ENCODE results near the gene SLC33A1.
A peak's percentile ranks its signal among the peaks of the same experiment; 100 is the strongest.
"Not testable (repeated sequence)": the region's sequence is repeated elsewhere in the genome, so short reads cannot be mapped to it uniquely, and the experiment has no call there.

SLC33A1 gene

DNA sequence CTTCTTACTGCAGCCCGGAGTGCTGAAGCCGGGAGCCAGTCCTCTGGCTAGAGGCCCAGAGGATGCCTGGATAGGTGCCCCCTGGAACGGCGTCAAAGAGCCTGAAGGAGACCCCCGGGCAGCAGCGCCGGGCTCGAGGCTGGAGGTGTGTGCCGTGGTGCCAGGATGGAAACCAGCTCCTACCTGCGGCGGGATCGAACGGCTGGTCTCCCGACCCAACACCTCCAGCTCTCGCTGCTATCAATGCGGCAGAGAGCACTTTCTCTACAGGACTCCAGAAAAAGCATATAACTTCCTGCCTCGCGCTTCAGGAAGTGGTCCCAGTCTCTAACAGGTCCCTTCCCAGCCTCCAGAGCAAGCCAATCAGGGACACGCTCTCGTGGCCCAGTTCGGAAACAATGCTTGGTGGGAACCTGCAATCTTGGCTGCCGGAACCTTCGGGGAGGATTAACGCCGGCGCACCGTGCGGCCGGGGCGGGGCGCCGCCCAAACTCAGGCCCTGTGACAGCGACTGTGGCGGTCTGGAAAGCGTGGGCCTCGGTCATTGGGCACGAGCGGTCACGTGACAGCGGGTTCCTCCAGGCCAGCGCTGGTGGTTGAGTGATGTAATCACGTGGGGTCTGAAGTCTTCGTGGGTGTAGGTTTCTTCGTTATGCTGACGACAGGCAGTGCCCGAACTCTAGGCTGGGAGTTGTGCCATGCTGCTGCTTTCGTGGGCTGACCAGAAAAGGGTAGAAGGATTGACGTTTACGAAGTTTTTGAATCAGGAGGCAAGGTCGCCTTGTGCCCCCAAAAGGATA is at the start of gene SLC33A1:
Gene SLC33A1, minus strand, starts transcription at position 287 of the 800 bp plus-strand sequence. CDS start 430 bp downstream, outside the sequence.
- peak; percentile 95 for DNase-seq (ENCODE audit: low read depth)

DNA sequence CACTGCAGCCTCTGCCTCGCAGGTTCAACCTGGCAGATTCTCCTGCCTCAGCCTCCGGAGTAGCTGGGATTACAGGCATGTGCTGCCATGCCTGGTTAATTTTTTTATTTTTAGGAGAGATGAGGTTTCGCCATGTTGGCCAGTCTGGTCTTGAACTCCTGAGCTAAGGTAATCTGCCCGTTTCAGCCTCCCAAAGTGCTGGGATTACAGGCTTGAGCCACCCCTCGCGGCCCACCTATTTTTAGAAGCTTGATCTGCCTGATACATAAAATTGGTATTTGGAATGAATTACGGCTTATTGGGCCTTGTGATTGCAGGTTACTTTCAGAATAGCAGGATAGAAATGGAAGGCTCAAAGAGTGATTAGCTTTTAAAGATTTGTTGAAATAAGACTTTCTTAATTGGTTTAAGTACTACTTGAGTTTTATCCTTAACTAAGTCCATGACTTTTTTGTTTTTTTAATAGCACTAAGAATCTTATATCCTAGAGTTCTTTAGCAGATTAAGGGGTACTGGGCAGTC is 41.2 kb upstream of the SLC33A1 start:
- no peak for DNase-seq (ENCODE audit: low read depth)

DNA sequence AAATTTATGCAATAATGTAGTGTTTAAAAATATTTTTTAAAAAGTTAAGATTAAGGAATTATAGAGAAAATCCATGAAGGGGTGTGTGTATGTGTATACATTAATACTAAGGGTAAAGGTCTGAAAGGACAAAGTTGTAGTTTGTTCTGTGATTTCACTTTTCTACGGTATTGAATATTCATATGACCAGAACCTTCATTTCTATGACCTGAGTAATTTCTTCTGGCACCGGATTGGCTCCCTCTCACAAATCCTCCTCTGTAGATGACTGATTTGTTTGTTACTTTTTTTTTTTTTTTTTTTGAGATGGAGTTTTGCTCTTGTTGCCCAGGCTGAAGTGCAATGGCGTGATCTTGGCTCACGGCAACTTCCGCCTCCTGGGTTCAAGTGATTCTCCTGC is 37.1 kb upstream of the SLC33A1 start:
- no peak for DNase-seq (ENCODE audit: low read depth)

DNA sequence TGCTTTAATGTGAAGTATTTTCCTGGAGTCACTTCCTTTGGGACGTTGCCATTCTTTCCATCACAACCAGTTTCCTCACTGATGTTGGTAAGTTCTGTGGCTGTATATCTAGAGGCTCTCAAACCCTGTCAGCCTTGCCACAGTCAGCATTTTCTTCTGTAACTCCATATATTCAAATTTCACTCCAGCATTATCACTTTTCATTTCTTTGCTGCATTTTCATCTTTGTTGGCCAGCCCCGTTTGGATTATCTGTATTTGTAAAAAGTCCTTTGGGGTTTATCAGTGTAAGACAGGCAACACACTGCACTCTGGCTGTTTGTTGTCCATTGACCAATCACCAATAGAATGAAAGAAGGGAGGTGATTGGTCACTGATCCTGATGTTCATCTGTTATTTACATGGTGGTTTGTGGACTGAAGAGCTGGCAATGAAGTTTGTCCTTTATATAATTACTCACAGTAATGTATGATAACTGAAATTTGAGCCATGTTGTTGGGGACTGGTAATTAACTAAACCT is 36.5 kb upstream of the SLC33A1 start:
- no peak for DNase-seq (ENCODE audit: low read depth)

DNA sequence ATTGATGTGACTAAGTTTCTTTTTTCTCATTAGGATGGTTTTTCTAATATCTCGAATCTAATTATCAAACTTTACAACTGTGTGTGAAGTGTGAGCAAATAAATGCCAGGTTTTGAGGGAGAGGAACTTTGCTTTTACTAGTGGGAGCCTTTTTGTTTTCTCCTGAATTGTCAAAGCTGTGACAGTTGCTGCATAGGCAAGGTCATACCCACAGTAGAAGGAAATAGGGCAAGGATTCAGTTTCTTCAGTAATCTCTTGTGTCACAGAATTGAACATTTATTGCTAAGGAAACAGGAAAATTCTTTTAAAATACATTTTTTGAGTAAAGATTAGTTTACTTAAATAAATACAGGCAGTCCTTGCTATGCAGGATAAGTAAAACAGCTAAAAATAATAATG is 35.7 kb upstream of the SLC33A1 start:
- DNase-seq (ENCODE audit: low read depth) = no peak

DNA sequence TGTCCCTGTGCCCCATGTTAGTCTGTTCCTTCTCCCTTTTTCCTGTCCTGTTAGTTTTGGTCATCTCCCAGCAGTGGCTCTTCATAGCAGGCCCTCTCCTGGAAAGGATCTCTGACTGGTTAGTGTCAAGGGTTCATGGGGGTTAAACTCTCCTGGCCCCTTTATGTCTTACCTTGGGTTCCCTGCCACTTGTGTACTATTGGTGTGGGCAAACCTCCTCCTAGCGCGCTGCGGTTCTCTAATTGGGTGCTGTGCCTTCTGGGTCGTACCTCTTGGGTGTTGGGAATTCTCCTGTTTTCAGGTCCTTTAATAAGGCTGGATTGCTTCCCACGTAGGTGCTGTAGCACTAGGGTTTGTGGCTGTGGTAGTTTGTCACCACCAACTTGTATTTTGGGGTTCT is 35.0 kb upstream of the SLC33A1 start:
- no peak for DNase-seq (ENCODE audit: low read depth)

DNA sequence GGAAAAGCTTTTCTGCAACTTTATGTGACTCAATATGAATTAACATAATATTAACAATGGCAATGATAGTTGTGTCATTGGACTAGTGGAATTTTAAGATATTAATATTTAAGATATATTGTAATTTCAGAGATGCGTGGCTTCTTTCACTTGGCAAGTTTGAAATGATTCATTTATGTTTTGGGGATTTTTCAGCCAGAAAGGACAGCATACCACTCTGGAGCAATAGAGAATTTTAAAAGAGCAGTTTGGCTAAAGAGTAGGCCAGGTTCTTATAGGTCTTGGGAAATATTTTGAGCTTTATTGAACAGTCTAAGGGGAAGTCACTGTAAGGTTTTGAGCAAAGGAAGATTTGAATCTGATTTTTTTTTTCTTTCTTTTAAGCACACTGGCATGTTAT is 32.7 kb upstream of the SLC33A1 start:
- DNase-seq (ENCODE audit: low read depth) = no peak

DNA sequence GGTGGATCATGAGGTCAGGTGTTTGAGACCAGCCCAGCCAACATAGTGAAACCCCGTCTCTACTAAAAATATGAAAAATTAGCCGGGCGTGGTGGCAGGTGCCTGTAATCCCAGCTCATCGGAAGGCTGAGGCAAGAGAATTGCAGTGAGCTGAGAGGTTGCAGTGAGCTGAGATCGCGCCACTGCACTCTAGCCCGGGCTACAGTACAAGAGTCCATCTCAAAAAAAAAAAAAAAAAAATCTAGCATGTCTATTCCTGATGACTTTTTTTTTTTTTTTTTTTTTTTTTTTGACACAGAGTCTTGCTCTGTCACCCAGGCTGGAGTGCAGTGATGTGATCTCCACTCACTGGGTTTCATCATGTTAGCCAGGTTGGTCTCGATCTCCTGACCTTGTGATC is 32.1 kb upstream of the SLC33A1 start:
- not testable (repeated sequence) for DNase-seq (ENCODE audit: low read depth)

DNA sequence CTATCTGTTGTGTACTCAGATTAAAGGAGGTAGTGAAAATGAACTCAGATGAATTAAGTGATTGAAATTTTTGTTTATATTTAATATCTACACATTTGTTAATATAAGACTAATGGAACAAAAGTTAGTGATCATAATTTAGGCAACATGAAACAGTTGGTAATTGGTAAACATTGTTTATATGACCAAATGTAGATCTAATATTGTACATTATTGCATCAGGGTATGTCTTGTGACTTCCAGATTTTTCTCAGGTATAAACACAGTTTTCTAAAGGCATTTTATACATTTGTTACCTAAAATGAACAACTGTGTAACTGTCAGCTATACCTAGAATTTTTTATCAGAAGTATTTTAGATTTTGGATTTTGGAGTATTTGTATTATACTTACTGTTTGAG is 31.1 kb upstream of the SLC33A1 start:
- DNase-seq (ENCODE audit: low read depth) = no peak

DNA sequence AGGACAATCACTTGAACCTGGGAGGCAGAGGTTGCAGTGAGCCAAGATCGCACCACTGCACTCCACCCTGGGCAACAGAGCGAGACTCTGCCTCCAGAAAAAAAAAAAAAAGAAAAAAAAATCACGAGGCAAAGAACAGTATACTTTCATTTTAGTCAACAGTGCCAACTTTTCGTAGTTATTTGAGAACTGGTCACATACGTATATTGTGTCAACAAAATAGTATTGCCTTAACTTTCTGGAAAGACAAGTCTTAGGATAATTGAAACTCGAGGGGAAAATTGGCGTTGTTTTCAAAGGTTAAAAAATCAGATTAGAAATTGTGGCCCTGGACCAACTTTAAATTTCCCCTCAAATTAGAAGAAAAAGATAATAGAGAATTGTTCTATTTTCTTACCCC is 30.1 kb upstream of the SLC33A1 start:
- DNase-seq (ENCODE audit: low read depth) = no peak

DNA sequence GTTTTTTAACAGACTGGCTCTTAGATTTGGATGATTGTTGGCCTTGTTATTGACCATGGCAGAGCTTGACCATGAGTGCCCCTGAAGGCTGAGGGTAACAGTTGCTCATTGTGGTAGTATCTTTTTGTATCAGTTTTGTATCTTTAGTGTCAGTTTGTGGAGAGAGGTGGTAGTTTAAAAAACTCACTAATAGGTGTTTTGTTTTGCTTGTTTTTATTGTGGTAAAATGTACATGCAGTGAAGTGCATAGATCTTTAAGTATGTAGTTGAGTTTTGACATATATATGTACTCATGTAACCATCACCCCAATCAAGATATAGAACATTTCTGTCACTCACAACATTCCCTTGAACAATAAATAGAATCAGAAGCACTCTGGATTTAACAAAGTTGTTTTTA is 26.1 kb upstream of the SLC33A1 start:
- DNase-seq (ENCODE audit: low read depth) = no peak

DNA sequence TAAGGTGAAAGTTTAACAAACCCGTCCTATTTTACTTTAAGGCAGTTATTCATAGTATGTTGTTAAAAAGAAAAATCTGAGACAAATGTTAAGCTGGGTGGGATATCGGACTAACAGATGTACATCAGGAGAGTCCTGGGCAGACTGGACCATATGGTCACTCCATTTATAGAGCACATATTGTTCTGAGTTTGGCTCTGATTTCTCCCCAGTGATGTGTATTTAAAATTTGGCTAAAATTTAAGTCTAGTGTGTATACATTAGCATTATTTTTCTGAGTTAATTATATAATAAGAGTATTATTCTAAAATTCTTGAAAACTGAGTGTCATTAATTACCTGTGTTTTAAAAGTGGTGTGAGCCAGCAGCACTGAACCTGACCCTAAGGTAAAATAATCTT is 22.3 kb upstream of the SLC33A1 start:
- DNase-seq (ENCODE audit: low read depth) = no peak

DNA sequence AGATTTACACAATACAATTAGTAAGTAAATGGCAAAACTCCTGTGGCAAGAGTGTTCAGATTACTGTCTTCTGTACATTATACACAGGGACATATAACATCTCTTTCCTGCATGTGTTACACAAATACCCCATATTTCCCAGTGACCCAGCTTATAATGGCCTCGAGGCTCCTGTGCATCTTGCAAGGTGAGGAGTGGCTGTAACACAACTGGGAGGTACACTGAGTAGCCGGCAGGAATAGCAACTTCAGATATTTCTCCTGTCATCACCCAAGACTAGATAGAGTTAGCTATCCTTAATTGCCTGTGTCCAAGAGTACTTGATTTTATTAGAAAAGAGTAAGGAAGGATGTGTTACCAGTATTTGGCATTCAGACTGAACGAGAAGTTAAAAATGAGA is 21.8 kb upstream of the SLC33A1 start:
- DNase-seq (ENCODE audit: low read depth) = no peak

DNA sequence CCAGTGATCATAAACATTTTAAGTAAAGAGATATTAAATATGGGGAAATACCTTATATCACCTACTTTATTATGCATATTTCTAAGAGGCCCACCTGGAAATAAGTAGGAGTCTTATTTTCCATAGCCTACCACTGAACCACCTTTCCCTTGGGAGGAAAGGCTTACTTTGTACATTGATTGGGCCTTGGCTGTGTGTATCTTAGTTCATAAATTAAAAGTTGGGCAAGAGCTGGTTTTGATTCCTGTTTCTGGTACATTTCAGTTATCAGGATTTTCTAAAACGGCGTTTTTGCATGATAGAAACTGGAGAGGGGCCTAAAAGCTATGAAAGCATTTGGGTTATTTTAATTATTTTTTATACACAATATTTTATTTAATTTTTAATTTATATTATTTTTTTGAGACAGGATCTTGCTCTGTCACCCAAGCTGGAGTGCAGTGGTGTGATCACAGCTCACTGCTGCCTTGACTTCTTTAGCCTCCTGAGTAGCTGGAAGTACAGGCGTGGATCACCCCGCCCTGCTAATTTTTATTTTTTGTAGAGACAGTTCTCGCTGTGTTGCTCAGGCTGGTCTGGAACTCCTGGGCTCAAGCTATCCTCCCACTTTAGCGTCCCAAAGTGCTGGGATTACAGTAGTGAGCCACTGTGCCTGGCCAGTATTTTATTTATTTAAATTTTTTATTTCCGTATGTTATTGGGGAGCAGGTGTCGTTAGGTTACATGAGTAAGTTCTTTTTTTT is 18.8 kb upstream of the SLC33A1 start:
- no peak for DNase-seq (ENCODE audit: low read depth)

DNA sequence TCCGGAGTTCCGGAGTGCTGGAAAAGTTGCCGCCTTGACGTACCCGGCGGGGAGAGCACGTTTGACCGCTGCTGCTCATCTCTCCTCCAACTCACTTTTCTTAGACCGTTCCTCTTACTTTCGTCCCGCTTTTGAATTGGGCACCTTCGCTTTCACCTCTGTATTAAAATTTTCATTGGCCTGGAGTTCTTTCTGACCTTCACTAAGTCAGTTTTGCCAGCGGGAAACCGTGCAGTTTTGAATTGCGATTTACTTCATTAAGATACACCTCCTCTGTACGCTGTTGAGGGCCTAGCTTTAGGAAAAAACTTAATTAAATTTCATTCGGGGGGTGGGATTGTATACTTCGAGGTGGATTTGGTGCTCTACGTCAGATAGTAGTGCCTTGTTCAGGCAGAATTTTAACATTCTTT is 17.5 kb upstream of the SLC33A1 start:
- no peak for DNase-seq (ENCODE audit: low read depth)

DNA sequence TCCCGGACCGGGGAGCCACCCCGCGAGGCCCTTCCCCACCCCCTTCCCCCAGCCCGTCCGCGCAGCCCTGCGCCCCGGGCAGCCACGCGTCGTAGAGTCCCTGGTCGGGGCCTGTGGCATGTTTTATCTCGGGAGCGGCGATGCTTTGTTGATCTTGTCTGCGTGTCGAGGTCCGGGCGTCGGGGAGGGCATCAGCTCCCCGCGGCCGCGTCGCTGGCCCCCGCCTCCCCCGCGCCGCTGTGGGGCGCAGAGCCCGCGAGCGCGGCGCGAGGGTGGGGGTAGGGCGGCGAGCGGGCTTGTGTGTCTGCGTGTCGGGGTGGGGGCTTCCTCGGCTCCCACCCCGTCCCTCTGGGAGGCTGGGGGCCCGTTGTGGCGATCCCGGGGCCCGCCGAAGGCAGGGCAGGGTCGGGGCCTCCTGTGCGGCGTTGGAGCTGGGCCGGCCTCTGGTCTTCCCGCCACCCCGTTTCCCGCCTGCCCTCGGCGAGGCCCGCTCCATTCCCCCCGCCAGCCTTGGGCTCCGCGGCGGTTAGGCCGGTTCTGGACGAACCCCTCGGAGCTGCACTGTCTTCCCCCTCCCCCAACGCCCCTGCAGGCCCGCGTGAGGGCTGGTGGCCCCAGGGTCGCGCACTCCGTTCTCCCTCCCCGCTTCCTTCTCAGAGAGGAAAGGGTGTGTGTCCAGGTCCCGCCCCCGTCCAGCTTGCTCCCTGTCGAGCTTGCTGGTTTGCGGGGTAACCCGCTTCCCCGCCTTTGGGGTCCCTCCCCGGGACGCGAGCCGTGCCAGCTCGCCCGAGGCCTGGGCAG is 16.9 kb upstream of the SLC33A1 start:
- peak; percentile 14 for DNase-seq (ENCODE audit: low read depth)

DNA sequence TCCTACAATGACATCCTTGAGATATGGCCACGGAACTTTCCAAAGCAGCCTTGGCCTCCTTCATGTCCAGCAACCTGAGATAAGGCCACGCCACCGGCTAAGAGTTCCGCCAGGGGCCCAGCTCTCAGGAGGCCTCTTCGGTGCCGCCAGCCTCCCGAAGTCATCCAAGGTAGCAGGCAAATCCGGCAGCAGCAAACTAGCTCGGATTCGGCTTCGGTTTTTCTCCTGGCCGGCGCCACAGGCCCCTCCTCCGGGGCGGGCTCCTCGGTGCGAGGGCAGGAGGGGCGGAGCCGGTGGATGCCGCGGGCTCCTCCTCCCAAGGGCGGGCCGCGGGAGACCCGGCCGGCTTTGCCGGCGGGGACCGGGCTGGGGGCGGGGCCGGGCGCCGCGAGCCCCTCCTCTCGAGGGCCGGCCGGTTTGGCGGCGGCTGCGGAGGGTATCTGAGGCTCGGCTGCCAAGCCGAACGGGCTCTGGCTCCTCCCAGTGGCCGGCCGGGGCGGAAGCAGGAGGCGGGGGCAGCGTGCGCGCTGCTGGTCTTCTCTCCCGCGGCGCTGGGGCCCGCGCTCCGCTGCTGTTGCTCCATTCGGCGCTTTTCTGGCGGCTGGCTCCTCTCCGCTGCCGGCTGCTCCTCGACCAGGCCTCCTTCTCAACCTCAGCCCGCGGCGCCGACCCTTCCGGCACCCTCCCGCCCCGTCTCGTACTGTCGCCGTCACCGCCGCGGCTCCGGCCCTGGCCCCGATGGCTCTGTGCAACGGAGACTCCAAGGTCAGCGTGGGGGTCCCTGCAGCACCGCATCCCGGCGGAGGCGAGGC is 16.1 kb upstream of the SLC33A1 start, which contains the start of gene GMPS:
Gene GMPS, plus strand, starts transcription at position 518 of the 812 bp plus-strand sequence. Its CDS starts 221 bp downstream, at position 739.
- peak; percentile 88 for DNase-seq (ENCODE audit: low read depth)

DNA sequence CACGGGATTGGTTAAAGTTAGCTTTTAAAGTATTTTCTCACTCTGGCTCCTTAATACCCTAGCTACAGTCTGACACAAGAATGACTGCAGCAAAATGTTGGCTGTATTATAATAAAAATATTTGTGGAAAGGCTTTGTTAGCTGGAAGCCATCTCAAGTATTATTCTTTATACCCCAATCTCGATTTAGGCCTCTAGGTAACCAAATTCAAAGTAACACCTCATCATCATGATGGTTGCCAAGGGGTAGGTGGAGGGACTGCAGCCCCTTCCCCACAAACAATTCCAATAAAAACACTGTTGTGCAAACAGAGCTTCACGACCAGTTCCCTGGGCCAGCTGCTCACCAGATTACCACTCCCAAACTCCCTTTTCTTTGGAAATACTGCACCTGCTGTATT is 15.5 kb upstream of the SLC33A1 start:
- no peak for DNase-seq (ENCODE audit: low read depth)

DNA sequence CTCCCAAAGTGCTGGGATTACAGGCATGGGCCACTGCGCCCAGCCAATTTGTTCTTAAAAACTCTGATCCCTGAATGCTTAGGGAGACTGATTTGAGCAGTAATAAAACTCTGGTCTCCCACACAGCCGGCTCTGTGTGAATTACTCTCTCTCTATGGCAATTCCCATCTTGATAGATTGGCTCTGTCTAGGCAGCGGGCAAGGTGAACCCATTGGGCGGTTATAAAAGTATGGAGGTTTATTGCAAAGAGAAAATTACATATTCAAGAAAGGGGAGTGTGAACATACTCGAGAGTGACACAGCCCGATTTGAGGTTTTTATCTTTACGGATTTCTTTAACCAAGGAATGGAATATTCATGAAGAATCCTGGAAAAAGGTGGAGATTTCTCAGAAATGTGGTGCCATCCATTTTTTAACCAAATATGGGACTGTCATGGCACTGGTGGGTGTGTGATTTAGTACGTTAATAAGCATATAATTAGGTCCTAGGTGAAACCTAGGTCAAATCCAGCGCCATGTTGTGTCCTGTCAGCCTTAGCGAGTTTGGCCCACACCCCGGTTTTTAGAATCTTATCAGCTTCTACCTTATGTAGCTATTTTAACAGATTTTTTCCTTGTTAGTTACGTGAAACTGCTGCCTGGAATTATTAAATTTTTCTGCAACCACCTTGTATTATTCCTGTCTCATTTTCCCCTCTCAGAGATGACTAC is 9.0 kb upstream of the SLC33A1 start:
- no peak for DNase-seq (ENCODE audit: low read depth)

DNA sequence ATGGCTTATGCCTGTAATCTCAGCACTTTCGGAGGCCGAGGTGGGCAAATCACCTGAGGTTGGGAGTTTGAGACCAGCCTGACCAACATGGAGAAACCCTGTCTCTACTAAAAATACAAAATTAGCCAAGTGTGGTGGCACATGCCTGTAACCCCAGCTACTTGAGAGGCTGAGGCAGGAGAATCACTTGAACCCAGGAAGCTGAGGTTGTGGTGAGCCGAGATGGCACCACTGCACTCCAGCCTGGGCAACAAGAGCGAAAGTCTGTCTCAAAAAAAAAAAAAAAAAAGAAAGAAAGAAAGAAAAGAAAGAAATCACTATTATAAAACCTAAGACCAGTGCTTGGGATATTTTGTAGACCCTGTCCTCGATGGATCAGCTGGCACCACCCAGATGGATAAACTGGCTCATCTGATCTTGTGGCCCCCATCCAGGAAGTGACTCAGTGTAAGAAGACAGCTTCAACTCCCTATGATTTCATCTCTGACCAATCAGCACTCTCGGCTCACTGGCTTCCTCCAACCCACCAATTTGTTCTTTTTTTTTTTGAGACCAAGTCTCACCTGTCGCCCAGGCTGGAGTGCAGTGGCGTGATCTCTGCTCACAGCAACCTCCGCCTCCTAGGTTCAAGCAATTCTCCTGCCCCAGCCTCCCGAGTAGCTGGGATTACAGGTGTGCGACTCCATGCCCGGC is 8.2 kb upstream of the SLC33A1 start:
- peak; percentile 28 for DNase-seq (ENCODE audit: low read depth)

Measured in stimulated activated CD8-positive, alpha-beta memory T cell treated with anti-CD3 and anti-CD28 coated beads, Interleukin-15, amount 100 ng/mL, for 1 hour (primary cell).